Omental fat pad (tissue), 4 donors: ENCODE measurements around the gene PTPRG. TPM values are rescaled to one million over a fixed set of nuclear protein-coding genes. Genes with fewer than 3 reads are reported as not detected.

Experiments used
- ATAC-seq: fragments of 150-250 bp; one replicate; pipeline ENCODE4 v1.9.1; 2016; ENCODE audit warnings: mild to moderate bottlenecking, moderate library complexity; ENCODE audit not compliant: low FRiP score
- DNase-seq: peaks from one replicate; pipeline ENCODE4 v3.0.0-alpha.2; 2019; ENCODE audit warnings: low spot score
- CTCF ChIP-seq, 3 donors: fragments of 450-650 bp; IDR thresholded peaks; one replicate each; pipeline ENCODE4 v1.5.1; 2016 to 2017; ENCODE audit warnings: antibody characterized with exemption in 3 of 3, mild to moderate bottlenecking in 3 of 3, moderate library complexity in 2 of 3
- total RNA-seq, 4 donors: library from RNA; depleted of rRNA; stranded (reverse); fragments of >200 nt; gene quantifications; one replicate each; pipeline ENCODE4 v1.1.0, GENCODE V29; 2016

PTPRG gene
- total RNA-seq, 4 donors from 2014 or later = 90.0 to 172 (median 104) TPM

- no peak for ATAC-seq
- DNase-seq = no peak
- TF ChIP-seq CTCF (IDR thresholded peaks at IDR 0.05) = no peak
Measured at GRCh38 chr3:62211675-62212429, 650.5 kb downstream of the PTPRG start.

GRCh38 chr3:62214850-62215249, 653.5 kb downstream of the PTPRG start:
- ATAC-seq (no peak), DNase-seq (no peak)
- no peak for TF ChIP-seq CTCF (IDR thresholded peaks at IDR 0.05)

GRCh38 chr3:62220616-62221015, 659.2 kb downstream of the PTPRG start:
- DNase-seq (no peak), ATAC-seq (no peak)
- TF ChIP-seq CTCF (IDR thresholded peaks at IDR 0.05) = no peak

GRCh38 chr3:62225051-62225450, 663.7 kb downstream of the PTPRG start:
- no peak for TF ChIP-seq CTCF (IDR thresholded peaks at IDR 0.05)
- no peak for ATAC-seq
- no peak for DNase-seq

- ATAC-seq = no peak
- no peak for TF ChIP-seq CTCF (IDR thresholded peaks at IDR 0.05)
Measured at GRCh38 chr3:62226601-62227339, 665.4 kb downstream of the PTPRG start.

GRCh38 chr3:62228467-62228866, 667.1 kb downstream of the PTPRG start:
- TF ChIP-seq CTCF (IDR thresholded peaks at IDR 0.05) = no peak
- ATAC-seq (no peak), DNase-seq (no peak)

More at GRCh38 chr3:62226601-62227339, 665.4 kb downstream of the PTPRG start:
- no peak for DNase-seq
